Measurements from ENCODE around the gene CIT.

Gene CIT

GRCh38 chr12:119730381-119730780 lies 146.7 kb downstream of the CIT start:
- no peak overlapping the region for H3K4me3 ChIP-seq (ENCODE audit: low read length)
- TF ChIP-seq CTCF (IDR thresholded peaks at IDR 0.05; ENCODE audit: insufficient read depth, low read depth, low read length, missing control alignments), result no peak
- no peak for DNase-seq (ENCODE audit: low read depth)

DNA sequence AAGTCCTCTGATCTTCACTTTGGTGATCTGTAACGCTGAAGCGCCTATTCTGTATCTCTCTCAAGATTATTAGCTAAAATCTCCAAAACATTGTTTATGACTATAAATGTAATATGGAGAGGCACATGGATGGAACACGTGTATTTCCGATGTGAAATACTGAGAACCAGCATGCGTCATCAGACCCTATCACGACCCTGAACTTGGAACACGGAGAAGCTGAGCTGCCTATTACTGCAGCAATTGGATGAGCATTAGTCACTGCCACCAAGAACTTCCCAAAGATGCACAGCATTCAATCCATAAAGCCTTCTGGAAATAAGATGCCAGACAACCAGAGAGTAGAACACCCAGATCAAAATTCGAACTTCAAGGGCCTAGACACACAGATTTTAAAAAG lies 147.2 kb downstream of the CIT start:
- no peak overlapping the region for H3K4me3 ChIP-seq (ENCODE audit: low read length)
- no peak for DNase-seq (ENCODE audit: low read depth)
- TF ChIP-seq CTCF (IDR thresholded peaks at IDR 0.05; ENCODE audit: insufficient read depth, low read depth, low read length, missing control alignments), result no peak

DNA sequence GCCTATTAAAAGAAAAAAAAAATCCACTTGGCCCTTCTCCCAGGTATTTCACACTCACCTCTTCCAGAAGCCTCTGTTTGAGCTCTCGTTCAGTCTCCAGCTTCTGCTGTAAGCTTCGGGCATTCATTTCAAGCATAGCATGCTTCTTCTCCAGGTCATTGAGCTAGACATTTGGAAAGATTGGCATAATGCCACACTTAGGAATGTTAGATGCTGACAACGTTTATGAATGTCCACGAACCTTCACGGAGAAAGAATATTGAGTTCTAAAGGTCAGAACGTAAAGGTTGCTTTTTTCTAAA lies 148.7 kb downstream of the CIT start:
- H3K4me3 ChIP-seq (ENCODE audit: low read length), result no peak overlapping the region
- DNase-seq (ENCODE audit: low read depth), result no peak
- no peak for TF ChIP-seq CTCF (IDR thresholded peaks at IDR 0.05; ENCODE audit: insufficient read depth, low read depth, low read length, missing control alignments)

DNA sequence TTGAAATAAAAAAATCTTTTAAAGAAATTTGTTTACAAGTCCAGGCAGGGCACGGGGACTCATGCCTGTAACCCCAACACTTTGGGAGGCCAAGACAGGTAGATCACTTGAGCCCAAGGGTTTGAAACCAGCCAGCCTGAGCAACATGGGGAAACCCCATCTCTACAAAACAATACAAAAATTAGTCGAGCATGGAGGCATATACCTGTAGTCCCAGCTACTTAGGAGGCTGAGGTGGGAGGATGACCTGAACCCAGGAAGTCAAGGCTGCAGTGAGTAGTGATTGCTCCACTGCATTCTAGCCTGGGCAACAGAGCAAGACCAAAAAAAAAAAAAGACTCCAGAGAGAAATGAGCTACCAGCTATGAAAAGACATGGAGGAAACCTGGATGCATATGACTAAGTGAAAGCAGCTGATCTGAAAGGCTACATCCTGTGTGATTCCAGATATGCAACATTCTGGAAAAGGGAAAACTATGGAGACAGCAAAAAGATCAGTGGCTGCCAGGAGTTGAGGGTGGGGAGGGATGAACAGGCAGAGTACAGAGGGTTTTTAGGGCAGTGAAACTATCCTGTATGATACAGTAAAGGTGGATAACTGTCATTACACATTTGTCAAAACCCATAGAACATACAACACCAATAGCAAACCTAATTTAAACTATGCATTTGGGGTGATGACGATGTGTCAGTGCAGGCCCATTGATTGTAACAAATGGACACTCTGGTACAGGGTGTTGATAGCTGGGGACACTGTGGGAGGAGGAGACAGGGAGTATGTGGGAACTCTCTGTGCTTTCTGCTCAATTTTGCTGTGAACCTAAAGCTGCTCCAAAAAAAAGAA lies 149.3 kb downstream of the CIT start:
- TF ChIP-seq CTCF (IDR thresholded peaks at IDR 0.05; ENCODE audit: insufficient read depth, low read depth, low read length, missing control alignments), result no peak
- DNase-seq (ENCODE audit: low read depth), result no peak

DNA sequence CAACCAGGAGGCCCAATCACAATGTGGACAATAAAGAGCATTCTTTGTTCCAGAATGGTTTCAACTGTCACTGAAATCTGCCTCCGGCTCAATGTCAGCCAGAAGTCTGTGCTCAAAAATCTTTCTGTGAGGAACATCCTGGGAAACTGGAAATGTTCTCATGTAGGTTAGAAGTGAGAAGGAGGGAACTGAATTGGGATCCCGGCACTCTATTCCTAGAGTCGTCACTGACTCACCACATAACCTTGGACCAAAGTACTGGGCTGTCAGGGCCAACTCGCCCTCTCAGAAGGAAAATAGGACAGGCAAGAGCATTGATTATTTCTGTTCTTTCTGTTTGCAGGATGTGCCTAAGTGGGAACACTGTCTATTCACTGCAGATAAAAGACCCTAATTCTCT lies 151.6 kb downstream of the CIT start:
- no peak for TF ChIP-seq CTCF (IDR thresholded peaks at IDR 0.05; ENCODE audit: insufficient read depth, low read depth, low read length, missing control alignments)
- H3K4me3 ChIP-seq (ENCODE audit: low read length), result no peak overlapping the region
- DNase-seq (ENCODE audit: low read depth), result no peak

More for the DNA sequence above, 149.3 kb downstream of the CIT start:
- no peak overlapping the region for H3K4me3 ChIP-seq (ENCODE audit: low read length)

DNA sequence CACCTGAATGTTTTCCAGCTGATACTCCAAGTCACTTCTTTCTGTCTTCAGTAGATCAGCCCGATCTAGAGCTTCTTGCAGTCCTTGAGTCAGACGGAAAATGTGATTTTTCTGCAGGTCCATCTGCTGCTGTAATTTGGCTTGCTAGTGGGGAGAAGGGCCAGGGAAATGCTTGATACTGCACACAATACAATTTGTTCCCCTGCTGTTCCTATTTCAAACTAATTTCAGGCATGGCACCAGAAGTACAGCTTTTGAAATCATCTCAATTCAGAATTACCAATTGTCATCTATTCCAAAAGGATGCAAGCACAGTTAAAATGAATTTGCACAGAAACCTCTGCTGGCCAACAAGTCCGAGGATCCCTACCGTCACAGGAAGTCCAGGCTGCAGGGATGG lies 155.8 kb downstream of the CIT start:
- no peak overlapping the region for H3K4me3 ChIP-seq (ENCODE audit: low read length)
- DNase-seq (ENCODE audit: low read depth), result no peak
- no peak for TF ChIP-seq CTCF (IDR thresholded peaks at IDR 0.05; ENCODE audit: insufficient read depth, low read depth, low read length, missing control alignments)

- no peak for TF ChIP-seq CTCF (IDR thresholded peaks at IDR 0.05; ENCODE audit: insufficient read depth, low read depth, low read length, missing control alignments)
- DNase-seq (ENCODE audit: low read depth), result no peak
- H3K4me3 ChIP-seq (ENCODE audit: low read length), result no peak overlapping the region
Measured at GRCh38 chr12:119720349-119720748, 156.8 kb downstream of the CIT start.

All from epithelial cell of esophagus (primary cell).